ENCODE measurements around the gene SPATA2.

Gene SPATA2

GRCh38 chr20:49853640-49854039 is 61.7 kb downstream of the SPATA2 start:
- peak in 1 of 2 donors; percentile 48 for DNase-seq
